HepG2 (cell line): ENCODE data around the gene TLE5.

ENCODE experiments used
- ARNTL ChIP-seq: sonication (generic); formaldehyde crosslinking; IDR thresholded peaks from 2 replicates; pipeline ENCODE4 v1.4.0; 2020; ENCODE audit warnings: mild to moderate bottlenecking, missing genetic modification reagents
- ATF7 ChIP-seq, 2 experiments: fragments of 450-650 bp in 1 of 2; sonication (generic) in 1 of 2; formaldehyde crosslinking in 1 of 2; IDR thresholded peaks; 2 replicates each; pipeline versions ENCODE4 v1.4.0 to v1.6.1; 2016 to 2020; ENCODE audit warnings: antibody characterized with exemption in 1 of 2, mild to moderate bottlenecking in 1 of 2, missing genetic modification reagents in 1 of 2
- CREM ChIP-seq, 2 experiments: sonication (generic) in 1 of 2; formaldehyde crosslinking in 1 of 2; IDR thresholded peaks; 2 replicates each; pipeline versions ENCODE4 v1.4.0 to v1.6.1; 2016 to 2020; ENCODE audit warnings: antibody characterized with exemption in 1 of 2, mild to moderate bottlenecking in 1 of 2, missing genetic modification reagents in 1 of 2
- GZF1 ChIP-seq: sonication (generic); formaldehyde crosslinking; IDR thresholded peaks from 2 replicates; pipeline ENCODE4 v1.5.1; 2020; ENCODE audit warnings: mild to moderate bottlenecking, missing genetic modification reagents
- MAFG ChIP-seq: sonication (generic); formaldehyde crosslinking; IDR thresholded peaks from 2 replicates; pipeline ENCODE4 v1.5.1; 2020; ENCODE audit warnings: mild to moderate bottlenecking, missing genetic modification reagents
- TCF7L2 ChIP-seq: IDR thresholded peaks from 2 replicates; pipeline ENCODE4 v1.6.1; 2011; ENCODE audit warnings: mild to moderate bottlenecking, low read depth, low read length, moderate library complexity
- ZNF841 ChIP-seq: sonication (generic); formaldehyde crosslinking; IDR thresholded peaks from 2 replicates; pipeline ENCODE4 v1.8.1; 2023; ENCODE audit warnings: missing genetic modification reagents, borderline replicate concordance
- TF ChIP-seq, protein P1 (sequence below), 2 experiments: fragments of 450-650 bp in 1 of 2; sonication (generic) in 1 of 2; formaldehyde crosslinking; IDR thresholded peaks; 2 replicates each; pipeline versions ENCODE4 v1.5.0 to v1.8.0; 2020 to 2022; ENCODE audit warnings: mild to moderate bottlenecking in 1 of 2, missing genetic modification reagents in 1 of 2
- TF ChIP-seq, protein P2 (sequence below): IDR thresholded peaks from 2 replicates; pipeline ENCODE4 v1.6.1; 2012; ENCODE audit warnings: inconsistent platforms
- TF ChIP-seq, protein P3 (sequence below): sonication (generic); formaldehyde crosslinking; IDR thresholded peaks from 2 replicates; pipeline ENCODE4 v1.4.0; 2020; ENCODE audit warnings: missing genetic modification reagents
- TF ChIP-seq, protein P4 (sequence below): sonication (generic); formaldehyde crosslinking; conservative IDR thresholded peaks from 2 replicates; pipeline ENCODE4 v1.8.0; 2022; ENCODE audit warnings: missing genetic modification reagents
- TF ChIP-seq, protein P5 (sequence below): sonication (generic); formaldehyde crosslinking; IDR thresholded peaks from 2 replicates; pipeline ENCODE4 v1.8.0; 2022; ENCODE audit warnings: missing genetic modification reagents, mild to moderate bottlenecking, moderate library complexity, borderline replicate concordance
- TF ChIP-seq, protein P6 (sequence below): sonication (generic); formaldehyde crosslinking; conservative IDR thresholded peaks from 2 replicates; pipeline ENCODE4 v1.4.0; 2020; ENCODE audit warnings: missing genetic modification reagents
- TF ChIP-seq, protein P7 (sequence below): sonication (generic); formaldehyde crosslinking; IDR thresholded peaks from 2 replicates; pipeline ENCODE4 v1.4.0; 2020; ENCODE audit warnings: missing genetic modification reagents, mild to moderate bottlenecking, borderline replicate concordance

DNA sequence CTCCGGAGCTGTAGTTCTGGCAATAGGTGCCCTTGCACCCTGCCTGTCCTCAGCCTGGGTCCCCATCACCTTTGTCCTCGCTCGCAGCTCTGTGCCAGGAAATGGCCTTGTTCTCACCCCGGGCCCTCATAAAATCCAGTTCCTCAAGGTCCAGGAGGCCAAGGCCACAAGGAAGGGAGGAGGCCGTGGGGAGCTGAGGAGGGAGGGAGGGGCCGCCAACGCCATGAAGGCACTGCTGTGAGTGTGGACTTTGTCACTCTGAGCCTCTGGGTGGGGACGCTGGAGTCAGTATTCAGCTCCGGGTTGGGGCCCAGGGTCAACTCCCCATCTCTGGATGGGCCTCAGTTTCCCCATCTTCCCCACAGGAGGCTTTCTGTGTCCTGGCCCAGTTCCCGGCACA, 22.6 kb upstream of the TLE5 start:
- TF ChIP-seq, protein P1, sequence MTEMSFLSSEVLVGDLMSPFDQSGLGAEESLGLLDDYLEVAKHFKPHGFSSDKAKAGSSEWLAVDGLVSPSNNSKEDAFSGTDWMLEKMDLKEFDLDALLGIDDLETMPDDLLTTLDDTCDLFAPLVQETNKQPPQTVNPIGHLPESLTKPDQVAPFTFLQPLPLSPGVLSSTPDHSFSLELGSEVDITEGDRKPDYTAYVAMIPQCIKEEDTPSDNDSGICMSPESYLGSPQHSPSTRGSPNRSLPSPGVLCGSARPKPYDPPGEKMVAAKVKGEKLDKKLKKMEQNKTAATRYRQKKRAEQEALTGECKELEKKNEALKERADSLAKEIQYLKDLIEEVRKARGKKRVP (CRISPR knock-in tag; IDR thresholded peaks at IDR 0.05), result no peak
- TF ChIP-seq, protein P2, sequence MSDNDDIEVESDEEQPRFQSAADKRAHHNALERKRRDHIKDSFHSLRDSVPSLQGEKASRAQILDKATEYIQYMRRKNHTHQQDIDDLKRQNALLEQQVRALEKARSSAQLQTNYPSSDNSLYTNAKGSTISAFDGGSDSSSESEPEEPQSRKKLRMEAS, result no peak
- no peak for TF ChIP-seq ZNF841
- TF ChIP-seq, protein P3, sequence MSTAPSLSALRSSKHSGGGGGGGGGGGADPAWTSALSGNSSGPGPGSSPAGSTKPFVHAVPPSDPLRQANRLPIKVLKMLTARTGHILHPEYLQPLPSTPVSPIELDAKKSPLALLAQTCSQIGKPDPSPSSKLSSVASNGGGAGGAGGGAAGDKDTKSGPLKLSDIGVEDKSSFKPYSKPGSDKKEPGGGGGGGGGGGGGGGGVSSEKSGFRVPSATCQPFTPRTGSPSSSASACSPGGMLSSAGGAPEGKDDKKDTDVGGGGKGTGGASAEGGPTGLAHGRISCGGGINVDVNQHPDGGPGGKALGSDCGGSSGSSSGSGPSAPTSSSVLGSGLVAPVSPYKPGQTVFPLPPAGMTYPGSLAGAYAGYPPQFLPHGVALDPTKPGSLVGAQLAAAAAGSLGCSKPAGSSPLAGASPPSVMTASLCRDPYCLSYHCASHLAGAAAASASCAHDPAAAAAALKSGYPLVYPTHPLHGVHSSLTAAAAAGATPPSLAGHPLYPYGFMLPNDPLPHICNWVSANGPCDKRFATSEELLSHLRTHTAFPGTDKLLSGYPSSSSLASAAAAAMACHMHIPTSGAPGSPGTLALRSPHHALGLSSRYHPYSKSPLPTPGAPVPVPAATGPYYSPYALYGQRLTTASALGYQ (CRISPR knock-in tag), result no peak
- TF ChIP-seq, protein P4, sequence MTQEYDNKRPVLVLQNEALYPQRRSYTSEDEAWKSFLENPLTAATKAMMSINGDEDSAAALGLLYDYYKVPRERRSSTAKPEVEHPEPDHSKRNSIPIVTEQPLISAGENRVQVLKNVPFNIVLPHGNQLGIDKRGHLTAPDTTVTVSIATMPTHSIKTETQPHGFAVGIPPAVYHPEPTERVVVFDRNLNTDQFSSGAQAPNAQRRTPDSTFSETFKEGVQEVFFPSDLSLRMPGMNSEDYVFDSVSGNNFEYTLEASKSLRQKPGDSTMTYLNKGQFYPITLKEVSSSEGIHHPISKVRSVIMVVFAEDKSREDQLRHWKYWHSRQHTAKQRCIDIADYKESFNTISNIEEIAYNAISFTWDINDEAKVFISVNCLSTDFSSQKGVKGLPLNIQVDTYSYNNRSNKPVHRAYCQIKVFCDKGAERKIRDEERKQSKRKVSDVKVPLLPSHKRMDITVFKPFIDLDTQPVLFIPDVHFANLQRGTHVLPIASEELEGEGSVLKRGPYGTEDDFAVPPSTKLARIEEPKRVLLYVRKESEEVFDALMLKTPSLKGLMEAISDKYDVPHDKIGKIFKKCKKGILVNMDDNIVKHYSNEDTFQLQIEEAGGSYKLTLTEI (CRISPR knock-in tag), result no peak
- no peak for TF ChIP-seq TCF7L2
- TF ChIP-seq CREM (IDR thresholded peaks at IDR 0.05), result no peak
- no peak for TF ChIP-seq CREM (CRISPR knock-in tag; IDR thresholded peaks at IDR 0.05)
- TF ChIP-seq ARNTL (CRISPR knock-in tag), result no peak
- TF ChIP-seq, protein P5, sequence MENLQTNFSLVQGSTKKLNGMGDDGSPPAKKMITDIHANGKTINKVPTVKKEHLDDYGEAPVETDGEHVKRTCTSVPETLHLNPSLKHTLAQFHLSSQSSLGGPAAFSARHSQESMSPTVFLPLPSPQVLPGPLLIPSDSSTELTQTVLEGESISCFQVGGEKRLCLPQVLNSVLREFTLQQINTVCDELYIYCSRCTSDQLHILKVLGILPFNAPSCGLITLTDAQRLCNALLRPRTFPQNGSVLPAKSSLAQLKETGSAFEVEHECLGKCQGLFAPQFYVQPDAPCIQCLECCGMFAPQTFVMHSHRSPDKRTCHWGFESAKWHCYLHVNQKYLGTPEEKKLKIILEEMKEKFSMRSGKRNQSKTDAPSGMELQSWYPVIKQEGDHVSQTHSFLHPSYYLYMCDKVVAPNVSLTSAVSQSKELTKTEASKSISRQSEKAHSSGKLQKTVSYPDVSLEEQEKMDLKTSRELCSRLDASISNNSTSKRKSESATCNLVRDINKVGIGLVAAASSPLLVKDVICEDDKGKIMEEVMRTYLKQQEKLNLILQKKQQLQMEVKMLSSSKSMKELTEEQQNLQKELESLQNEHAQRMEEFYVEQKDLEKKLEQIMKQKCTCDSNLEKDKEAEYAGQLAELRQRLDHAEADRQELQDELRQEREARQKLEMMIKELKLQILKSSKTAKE (CRISPR knock-in tag), result no peak
- TF ChIP-seq GZF1 (CRISPR knock-in tag), result no peak
- TF ChIP-seq, protein P6, sequence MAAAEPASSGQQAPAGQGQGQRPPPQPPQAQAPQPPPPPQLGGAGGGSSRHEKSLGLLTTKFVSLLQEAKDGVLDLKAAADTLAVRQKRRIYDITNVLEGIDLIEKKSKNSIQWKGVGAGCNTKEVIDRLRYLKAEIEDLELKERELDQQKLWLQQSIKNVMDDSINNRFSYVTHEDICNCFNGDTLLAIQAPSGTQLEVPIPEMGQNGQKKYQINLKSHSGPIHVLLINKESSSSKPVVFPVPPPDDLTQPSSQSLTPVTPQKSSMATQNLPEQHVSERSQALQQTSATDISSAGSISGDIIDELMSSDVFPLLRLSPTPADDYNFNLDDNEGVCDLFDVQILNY (CRISPR knock-in tag), result no peak
- TF ChIP-seq, protein P7, sequence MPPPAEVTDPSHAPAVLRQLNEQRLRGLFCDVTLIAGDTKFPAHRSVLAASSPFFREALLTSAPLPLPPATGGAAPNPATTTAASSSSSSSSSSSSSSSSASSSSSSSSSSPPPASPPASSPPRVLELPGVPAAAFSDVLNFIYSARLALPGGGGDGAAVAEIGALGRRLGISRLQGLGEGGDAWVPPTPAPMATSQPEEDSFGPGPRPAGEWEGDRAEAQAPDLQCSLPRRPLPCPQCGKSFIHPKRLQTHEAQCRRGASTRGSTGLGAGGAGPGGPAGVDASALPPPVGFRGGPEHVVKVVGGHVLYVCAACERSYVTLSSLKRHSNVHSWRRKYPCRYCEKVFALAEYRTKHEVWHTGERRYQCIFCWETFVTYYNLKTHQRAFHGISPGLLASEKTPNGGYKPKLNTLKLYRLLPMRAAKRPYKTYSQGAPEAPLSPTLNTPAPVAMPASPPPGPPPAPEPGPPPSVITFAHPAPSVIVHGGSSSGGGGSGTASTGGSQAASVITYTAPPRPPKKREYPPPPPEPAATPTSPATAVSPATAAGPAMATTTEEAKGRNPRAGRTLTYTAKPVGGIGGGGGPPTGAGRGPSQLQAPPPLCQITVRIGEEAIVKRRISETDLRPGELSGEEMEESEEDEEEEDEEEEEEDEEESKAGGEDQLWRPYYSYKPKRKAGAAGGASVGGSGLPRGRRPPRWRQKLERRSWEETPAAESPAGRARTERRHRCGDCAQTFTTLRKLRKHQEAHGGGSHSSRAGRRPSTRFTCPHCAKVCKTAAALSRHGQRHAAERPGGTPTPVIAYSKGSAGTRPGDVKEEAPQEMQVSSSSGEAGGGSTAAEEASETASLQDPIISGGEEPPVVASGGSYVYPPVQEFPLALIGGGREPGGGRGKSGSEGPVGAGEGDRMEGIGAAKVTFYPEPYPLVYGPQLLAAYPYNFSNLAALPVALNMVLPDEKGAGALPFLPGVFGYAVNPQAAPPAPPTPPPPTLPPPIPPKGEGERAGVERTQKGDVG (CRISPR knock-in tag), result no peak
- TF ChIP-seq MAFG (CRISPR knock-in tag), result no peak
- TF ChIP-seq ATF7 (IDR thresholded peaks at IDR 0.05), result no peak
- no peak for TF ChIP-seq ATF7 (CRISPR knock-in tag; IDR thresholded peaks at IDR 0.05)
